ENCODE measurements around the gene DIPK1B.

DIPK1B gene

DNA sequence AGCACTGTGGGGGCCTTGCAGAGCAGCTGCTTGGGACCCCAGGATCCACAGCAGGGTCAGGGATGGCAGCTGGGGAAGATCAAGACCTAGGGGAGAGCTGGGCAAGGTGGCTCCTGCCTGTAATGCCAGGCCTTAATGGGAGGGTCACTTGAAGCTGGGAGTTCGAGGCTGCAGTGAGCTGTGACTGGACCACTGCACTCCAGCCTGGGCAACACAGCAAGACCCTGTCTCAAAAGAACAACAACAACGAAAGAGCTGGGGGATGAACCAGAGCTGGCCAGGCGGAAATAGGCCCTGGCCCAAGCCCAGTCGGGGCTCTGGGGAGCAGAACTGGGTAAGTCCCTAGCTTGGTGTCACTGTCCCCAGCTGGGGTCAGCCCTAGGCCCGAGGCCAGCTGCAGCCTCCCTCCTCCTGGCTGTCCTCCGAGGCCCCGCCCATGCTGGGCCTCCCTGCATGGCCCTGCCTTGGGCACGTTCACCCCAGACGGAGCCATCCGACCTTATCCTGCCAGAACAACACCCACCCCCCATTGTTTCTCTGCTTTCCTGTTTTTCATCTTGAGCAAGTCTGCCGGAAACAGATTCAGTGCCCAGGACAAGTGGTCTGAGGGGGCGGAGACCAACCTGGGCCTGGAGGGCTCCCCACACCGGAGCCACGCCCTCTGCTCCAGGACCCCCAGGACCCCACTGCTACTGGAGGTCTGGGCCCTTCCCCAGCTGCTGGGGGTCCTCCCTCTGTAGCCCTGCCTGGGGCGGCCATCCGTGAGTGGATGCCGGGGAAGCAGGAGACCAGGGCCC, 1.9 kb downstream of the DIPK1B start:
- in situ Hi-C loops (cut with MboI; ENCODE audit: low pct_unique_long_range_greater_than_20kb, low sequenced_read_pairs) = no loop called here
- DNase-seq = peak; percentile 85

DNA sequence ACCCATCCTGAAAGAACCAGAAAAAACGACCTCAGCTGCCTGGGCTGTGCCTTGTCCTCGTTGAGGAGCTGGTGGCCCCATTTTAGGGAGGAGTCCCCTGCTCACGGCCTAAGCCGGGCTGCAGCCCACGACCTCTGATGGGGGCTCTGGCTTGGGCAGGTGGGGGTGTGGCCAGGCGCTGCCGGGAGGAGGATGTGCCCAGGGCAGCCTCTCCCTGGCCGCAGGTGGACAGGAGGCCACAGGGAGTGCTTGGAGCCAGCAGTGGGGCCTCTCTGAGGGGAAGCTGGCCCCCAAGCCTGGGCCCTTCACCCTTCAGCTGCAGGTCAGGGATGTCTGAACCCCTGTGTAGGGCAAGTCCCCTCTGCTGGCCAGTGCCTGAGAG, 2.5 kb downstream of the DIPK1B start:
- DNase-seq = no peak
- in situ Hi-C loops (cut with MboI; ENCODE audit: low pct_unique_long_range_greater_than_20kb, low sequenced_read_pairs) = no loop called here

DNA sequence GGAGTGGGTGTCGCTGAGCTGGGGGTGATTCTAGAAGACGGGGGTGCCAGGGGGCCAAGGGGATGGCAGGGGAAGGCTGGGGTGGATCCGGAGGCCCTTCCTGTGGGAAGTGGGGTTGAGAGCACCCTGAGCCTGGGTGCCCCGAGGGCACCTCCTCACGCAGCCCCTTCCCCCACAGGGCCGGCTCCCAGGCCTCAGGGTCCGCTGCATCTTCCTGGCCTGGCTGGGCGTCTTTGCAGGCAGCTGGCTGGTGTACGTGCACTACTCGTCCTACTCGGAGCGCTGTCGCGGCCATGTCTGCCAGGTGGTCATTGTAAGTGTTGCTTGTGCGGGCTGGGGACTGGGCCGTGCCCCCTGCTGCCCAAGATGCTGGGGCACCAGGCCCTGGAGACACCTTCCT, 5.0 kb downstream of the DIPK1B start:
- in situ Hi-C loops (cut with MboI; ENCODE audit: low pct_unique_long_range_greater_than_20kb, low sequenced_read_pairs) = no loop called here
- no peak for DNase-seq

DNA sequence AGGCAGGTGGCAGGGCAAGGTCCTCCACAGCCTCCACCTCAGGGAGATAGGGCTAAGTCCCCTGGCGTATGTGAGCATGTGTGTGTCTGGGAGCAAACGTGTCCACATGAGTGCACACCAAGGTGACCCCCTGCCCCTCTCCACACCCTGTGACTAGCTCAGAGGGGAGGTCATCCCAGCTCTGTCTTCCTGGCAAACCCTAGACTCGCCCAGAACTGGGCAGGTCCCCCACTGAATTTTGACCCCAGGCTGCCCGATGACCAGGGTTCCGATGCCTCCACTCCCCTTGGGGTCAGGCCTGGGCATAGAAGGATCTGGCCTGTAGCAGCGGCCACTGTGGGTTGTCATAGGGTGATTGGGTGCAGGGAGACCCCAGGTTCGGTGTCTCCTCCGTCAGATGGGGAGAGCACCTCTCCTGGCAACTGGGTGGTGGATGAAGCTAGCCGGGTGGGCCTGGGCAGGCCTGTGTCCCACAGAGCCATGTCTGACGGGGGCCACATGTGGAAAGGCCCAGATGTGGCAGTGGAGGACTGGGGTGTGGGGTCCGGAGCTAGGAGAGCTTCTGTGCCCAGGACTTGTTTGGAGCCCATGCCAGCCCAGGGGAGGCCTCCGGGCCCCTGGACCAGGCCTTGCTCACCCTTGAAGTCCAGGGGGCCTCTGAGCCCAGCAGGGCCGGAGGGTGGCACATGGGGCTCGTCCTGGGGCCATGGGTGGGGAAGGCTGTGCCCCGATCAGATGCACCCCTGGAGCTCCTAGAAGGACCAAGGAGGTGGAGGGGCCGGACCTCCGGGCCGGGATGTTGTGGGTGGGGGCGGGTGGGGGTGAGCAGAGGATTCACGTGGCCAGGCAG, 6.2 kb downstream of the DIPK1B start:
- in situ Hi-C loops (cut with MboI; ENCODE audit: low pct_unique_long_range_greater_than_20kb, low sequenced_read_pairs) = no loop called here
- DNase-seq = no peak

DNA sequence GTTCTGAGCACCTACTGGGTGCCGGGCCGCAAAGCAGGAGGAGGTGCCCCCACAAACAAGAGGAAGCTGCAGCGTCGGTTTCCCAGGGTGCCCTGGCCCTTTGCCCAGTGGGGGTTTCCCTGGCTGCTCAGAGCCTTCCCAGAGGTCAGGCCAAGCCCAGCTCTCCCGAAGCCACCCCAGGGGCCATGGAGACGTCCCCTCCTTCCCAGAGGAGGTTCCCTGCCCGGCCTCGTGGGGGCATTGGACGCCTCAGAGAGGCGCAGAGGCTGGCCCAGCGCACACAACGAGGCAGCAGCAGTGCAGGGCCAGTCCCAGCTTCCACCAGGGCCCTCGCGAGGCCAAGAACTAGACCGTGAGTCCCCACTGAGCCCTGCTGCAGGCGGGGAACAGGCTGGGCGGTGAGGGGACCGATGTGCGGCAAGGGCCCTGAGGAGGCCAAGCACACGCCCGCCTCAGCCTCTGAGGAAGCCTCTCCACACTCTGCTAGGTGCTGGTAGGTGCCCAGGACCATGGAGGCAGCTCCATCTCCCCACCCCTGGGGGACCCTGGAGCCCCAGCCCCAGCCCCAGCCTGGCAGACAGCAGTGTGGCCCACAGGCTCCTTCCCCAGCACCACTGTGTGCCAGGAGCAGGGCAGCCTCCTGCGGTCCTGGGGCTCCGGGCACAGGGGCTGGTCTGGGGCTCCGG, 7.0 kb downstream of the DIPK1B start:
- no peak for DNase-seq
- in situ Hi-C loops (cut with MboI; ENCODE audit: low pct_unique_long_range_greater_than_20kb, low sequenced_read_pairs) = no loop called here

DNA sequence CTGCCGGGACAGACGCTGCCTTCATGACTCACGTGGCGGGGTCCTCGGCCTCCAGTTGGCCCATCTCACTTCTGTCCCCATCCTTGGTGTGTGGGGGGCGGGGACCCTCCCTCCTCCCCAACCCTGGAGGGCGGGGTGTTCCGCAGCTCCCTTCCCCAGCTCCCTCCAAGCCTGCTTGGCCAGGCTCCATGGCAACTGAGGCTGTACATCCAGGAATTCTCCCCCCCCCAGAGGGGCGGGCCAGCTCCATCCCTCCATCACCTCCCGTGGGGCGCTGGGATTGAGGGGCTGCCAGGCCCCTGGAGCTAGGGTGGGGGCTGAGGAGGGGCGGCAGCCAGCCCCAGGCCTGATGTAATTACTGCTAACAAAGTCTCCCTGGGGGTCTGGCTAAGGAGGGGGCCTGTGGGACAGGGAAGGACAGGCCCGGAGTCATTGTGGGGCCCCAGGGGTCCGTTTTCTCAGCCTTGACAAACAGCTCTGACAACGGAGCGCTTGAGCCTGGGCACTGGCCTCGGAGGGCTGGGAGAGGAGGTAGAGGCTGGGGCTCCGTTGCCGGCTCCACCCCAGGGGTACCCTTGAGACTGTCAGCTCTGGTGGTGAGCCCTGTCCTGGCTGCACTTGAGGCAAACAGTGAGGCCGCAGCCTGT, 8.0 kb downstream of the DIPK1B start:
- no peak for DNase-seq
- in situ Hi-C loops (cut with MboI; ENCODE audit: low pct_unique_long_range_greater_than_20kb, low sequenced_read_pairs) = no loop called here

DNA sequence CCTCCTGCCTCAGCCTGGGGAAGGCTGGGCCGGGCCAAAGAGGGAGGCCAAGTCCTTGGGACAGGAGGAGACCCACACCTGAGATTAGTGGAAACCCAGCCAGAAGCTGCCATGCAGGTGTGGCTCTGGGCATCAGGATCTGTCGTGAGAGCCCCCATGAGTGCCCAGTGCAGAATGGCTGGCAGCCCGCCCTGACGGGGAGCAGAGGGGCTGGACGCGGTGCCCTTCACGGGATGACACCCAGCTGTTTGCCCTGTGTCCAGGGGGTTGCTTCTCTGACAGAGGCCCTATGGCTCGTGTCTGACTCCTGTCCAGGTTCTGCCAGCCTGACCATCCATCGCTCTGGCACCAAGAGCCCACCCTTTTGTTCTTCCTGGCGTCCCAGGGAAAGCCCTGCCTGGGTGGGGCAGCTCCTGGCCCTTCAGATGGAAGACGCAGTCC, 8.5 kb downstream of the DIPK1B start:
- in situ Hi-C loops (cut with MboI; ENCODE audit: low pct_unique_long_range_greater_than_20kb, low sequenced_read_pairs) = no loop called here
- DNase-seq = no peak

DNA sequence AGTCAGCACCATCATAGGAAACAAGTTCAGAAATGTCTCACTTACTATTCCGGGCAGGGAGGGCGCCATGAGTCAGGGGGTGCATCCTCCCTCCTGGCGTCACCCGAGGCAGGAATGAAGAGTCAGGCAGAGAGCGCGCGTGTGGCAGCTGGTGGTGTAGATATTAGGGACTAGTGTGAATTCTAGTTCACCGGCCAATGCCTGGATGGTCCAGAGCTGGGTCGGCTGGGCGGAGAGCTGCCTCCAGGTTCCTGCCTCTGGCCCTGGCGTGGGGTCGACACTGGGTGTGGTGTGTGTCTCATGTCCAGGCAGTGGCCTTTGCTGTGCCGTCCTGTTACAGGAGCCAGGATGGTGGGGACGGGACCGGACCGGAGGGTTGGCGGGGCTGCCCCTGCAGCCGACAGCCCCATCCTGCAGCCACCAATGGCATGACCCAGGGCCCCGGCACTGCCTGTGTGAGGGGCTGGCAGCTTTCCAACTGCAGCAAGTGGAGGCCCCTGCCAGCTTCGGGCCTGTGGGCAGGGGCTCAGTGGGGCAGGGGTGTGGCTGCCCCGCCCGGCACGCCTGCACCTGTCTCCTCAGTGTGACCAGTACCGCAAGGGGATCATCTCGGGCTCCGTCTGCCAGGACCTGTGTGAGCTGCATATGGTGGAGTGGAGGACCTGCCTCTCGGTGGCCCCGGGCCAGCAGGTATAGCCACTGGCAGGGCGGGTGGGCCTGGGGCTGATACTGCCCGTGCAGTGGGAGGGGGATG, 9.1 kb downstream of the DIPK1B start:
- no peak for DNase-seq
- in situ Hi-C loops (cut with MboI; ENCODE audit: low pct_unique_long_range_greater_than_20kb, low sequenced_read_pairs) = no loop called here

DNA sequence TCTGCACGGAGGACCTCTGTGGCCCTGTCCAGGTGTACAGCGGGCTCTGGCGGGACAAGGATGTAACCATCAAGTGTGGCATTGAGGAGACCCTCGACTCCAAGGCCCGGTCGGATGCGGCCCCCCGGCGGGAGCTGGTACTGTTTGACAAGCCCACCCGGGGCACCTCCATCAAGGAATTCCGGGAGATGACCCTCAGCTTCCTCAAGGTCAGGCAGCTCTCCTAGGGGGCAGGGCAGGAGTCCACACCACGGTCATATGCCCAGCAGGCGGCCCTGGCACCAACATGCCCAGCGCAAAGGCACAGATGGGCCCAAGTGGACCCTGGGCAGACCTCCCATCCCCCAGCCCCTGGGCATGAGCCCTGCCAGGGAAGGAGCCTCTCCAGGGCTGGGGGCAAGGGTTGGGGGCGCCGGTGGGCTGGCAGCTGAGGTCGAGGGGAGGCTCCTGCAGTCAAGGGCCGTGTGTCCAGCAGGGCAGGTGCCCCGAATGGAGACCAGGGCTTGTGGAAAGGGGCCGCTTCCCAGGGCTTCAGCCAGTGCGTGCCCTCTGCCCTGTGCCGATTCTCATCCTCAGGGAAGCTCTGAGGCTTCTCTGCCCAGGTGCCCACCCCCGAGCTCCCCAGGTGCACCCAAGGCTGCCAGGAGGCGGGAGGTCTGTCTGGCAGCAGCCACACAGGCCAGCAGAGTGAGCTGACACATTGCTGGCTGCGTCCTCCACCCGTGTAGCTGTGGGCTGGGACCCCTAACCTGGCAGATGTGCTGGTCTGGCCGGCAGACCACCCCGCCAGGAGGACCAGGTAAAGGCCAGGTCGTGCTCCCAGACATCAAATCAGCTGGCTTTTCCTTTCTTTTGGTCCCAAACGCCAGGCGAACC, 10.0 kb downstream of the DIPK1B start:
- in situ Hi-C loops (cut with MboI; ENCODE audit: low pct_unique_long_range_greater_than_20kb, low sequenced_read_pairs) = no loop called here
- DNase-seq = peak; percentile 28

DNA sequence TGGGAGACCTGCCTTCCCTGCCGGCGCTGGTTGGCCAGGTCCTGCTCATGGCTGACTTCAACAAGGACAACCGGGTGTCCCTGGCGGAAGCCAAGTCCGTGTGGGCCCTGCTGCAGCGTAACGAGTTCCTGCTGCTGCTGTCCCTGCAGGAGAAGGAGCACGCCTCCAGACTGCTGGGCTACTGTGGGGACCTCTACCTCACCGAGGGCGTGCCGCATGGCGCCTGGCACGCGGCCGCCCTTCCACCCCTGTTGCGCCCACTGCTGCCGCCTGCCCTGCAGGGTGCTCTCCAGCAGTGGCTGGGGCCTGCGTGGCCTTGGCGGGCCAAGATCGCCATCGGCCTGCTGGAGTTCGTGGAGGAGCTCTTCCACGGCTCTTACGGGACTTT, 10.6 kb downstream of the DIPK1B start:
- in situ Hi-C loops (cut with MboI; ENCODE audit: low pct_unique_long_range_greater_than_20kb, low sequenced_read_pairs) = no loop called here
- DNase-seq = peak; percentile 60

DNA sequence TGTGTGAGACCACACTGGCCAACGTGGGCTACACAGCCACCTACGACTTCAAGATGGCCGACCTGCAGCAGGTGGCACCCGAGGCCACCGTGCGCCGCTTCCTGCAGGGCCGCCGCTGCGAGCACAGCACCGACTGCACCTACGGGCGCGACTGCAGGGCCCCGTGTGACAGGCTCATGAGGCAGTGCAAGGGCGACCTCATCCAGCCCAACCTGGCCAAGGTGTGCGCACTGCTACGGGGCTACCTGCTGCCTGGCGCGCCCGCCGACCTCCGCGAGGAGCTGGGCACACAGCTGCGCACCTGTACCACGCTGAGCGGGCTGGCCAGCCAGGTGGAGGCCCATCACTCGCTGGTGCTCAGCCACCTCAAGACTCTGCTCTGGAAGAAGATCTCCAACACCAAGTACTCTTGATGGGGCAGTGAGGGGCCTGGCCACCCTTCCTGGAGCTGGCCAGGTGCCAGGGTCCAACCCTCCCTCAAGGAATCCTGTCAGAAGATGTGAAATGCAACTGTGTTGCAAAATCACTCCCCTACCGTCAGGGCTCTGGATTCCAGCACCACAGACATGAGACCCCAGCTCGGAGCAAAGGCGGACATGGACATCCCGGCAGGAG, 11.1 kb downstream of the DIPK1B start:
- in situ Hi-C loops (cut with MboI; ENCODE audit: low pct_unique_long_range_greater_than_20kb, low sequenced_read_pairs) = no loop called here
- DNase-seq = peak; percentile 46

DNA sequence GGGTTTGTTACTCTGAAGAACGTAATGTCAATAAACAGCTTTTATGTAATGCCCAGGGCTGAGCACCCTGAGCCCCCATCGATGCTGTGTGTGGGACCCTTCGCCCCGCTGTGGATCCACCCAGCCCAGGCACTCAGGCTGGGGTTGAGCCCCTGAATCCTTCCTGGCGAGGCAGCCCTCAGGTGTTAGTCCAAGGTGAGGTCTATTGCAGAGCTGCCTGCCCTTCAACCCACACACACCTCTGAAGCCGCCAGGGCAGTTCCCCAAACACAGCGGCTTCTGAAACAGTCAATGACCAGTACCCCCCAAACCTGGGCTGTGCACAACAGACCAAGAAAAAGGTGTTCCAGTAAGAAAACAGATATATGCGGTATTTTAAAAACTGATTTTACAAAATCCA, 11.6 kb downstream of the DIPK1B start:
- DNase-seq = peak; percentile 22
- in situ Hi-C loops (cut with MboI; ENCODE audit: low pct_unique_long_range_greater_than_20kb, low sequenced_read_pairs) = no loop called here

DNA sequence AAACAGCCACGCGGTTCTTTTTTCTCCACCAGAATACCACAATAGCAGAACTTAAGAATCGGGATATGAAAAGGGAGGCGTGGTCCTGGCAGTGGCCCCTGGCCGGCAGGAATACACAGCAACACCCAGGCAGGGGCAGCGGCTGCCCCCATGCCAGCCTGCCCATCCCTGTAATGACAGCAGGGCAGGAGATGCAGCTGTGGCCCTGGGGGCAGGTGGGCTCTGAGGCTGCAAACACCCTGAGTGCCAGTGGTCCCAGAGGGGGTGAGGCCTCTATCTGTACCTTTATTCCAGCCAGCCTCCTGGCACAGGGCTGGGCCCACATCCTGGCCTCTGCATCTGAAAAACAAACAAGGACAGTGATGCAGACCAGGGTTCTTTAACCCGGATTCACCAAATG, 12.4 kb downstream of the DIPK1B start:
- peak; percentile 32 for DNase-seq
- in situ Hi-C loops (cut with MboI; ENCODE audit: low pct_unique_long_range_greater_than_20kb, low sequenced_read_pairs) = no loop called here

DNA sequence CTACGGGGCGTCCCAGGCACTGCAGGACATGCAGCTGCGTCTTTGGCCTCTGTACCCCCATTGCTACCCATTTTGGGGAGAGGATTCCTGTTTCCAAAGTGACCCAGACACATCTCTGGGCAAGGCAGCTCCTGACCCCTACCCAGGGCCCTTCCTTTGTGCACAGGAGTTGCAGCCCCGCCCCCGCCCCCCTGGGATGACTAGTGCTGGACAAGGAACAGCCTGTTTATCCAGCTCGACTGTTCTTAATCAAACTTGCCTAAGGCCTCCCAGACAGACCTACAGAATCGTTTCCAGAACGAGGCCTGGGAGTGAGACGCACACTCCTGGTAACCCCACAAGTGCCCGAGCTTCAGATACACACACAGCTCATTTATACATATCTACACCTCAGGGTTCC, 13.2 kb downstream of the DIPK1B start:
- in situ Hi-C loops (cut with MboI; ENCODE audit: low pct_unique_long_range_greater_than_20kb, low sequenced_read_pairs) = no loop called here
- no peak for DNase-seq

DNA sequence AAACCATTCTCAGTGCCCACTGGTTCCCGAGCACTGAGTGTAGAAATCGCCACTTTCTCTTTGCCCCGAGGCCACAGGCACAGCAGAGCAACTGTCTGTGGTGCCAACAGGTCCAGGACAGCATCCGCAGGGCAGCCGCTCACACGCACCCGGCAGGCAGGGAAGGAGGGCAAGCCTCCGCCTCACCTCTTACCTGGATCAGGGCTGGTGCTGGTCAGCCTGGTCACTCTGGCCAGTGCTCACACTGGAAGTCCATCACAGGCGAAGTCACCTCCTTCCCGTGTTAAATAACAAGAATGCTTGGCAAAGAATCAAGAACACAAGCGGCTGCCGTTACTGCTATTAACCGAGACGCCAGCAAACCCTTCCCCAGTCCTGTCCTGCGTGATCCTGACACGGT, 13.7 kb downstream of the DIPK1B start:
- in situ Hi-C loops (cut with MboI; ENCODE audit: low pct_unique_long_range_greater_than_20kb, low sequenced_read_pairs) = no loop called here
- no peak for DNase-seq

DNA sequence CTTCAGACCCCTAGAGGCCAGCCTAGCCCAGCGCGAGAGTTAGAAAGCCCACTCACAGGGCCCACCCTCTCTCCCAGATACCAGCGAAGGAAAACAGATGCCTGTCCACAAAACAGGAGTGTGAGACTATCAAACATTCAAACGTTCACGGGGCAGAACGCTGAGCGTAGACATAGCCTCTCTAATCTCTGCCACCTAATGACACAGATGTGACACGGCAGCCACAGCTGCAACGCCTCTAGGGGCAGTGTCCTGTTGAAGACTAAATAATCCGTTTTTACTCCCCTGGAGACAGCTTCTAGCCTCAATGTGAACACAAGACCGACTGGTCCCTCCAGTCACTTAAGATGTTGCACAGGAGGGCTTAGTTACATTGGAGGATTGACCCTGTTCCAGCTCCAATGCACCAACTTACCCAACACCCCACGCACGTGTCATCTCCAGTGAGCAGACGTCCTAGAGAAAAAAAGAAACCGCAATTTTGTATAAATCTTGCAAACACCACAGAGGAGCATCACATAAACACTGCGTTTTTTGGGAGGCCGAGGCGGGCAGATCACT, 14.3 kb downstream of the DIPK1B start:
- in situ Hi-C loops (cut with MboI; ENCODE audit: low pct_unique_long_range_greater_than_20kb, low sequenced_read_pairs) = no loop called here
- peak; percentile 72 for DNase-seq

DNA sequence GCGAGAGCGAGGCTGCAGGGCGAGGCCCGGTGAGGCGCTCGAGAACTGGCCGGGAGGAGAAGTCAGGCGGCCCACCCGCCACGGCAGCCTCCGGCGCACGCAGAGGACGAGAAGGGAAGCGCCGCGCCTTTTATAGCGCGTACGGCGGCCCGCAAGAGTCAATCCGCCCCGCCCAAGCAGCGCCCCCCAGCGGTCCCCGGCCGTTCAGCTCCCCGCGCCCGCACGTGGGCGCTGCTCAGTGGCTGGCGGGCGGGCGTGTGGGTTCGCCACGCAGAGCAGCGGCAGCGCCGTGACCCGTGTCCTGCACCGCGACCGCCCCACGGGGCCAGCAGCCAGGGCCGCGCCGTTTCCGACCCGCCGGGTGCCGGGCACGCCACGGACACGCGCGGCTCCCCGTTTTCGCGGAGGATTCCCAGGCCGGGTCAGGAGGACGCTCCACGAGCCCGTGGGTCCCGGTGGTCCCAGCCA, 15.7 kb downstream of the DIPK1B start:
- in situ Hi-C loops (cut with MboI; ENCODE audit: low pct_unique_long_range_greater_than_20kb, low sequenced_read_pairs) = no loop called here
- DNase-seq = peak; percentile 87

Measured in KBM-7 (cell line).